ENCODE results near the gene KCNG2.

KCNG2 gene

DNA sequence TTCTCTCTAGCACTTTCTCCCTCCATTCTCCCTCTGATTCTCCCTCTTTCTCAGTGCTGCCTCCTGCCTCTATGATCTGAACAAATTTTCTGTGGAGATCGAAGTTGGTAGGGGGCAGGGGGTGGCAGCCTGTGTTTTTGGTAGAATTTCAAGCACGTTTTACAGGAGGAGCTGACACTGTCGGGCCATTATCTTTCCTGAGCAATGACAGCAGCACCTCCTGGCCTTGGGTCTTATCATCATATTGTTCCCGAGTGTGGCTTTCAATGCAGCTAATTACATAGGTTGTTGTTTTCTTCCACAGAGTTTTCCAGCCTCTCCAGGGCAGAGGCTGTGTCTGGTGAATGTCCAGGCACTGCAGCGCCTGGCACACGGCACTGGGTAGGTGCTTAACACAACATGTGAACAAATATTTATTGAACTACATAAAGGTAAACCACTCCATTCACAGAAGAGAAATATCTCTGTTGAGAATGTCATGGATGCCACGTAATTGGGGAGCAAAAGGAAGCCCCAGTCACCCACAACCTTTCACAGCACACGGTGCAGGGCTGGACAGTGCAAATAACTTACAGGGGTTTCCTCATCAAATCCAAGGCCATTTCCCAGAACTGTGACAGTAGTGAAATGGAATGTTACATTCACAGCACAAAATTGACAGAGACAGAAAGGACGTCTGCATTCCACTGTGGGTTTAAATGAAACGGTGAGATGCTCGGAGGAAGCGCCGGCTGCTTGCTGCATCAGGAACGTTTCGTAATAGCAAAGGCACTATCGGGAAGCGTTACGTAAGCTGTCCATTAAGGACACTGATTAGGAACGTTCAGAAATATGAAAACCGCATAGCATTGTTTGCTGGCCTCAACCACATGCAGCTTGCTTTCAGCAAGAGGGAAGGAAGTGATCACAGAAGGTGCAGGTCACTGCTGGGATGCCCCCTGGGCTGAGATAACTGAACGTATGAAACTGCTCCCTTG lies 6.5 kb upstream of the KCNG2 start:
- Histone ChIP-seq H3K4me1 (ENCODE audit: insufficient read depth, poor library complexity, severe bottlenecking) (peaks cover 25% of the 10 kb centered on the region), H3K27me3 (ENCODE audit: insufficient read depth, poor library complexity, severe bottlenecking) (peaks cover 22% of the 10 kb centered on the region), H3K9me3 (ENCODE audit: severe bottlenecking) (no peaks in the 10 kb centered on the region), H3K36me3 (ENCODE audit: low read depth) (no peaks in the 10 kb centered on the region), H3K4me3 (ENCODE audit: severe bottlenecking) (no peak overlapping the region), H3K27ac (ENCODE audit: poor library complexity, severe bottlenecking) (peak overlapping the region; percentile 79)
- peak; percentile 89 for ATAC-seq (ENCODE audit: low read depth)
- DNase-seq (ENCODE audit: low spot score), result no peak
- TF ChIP-seq, protein P1, sequence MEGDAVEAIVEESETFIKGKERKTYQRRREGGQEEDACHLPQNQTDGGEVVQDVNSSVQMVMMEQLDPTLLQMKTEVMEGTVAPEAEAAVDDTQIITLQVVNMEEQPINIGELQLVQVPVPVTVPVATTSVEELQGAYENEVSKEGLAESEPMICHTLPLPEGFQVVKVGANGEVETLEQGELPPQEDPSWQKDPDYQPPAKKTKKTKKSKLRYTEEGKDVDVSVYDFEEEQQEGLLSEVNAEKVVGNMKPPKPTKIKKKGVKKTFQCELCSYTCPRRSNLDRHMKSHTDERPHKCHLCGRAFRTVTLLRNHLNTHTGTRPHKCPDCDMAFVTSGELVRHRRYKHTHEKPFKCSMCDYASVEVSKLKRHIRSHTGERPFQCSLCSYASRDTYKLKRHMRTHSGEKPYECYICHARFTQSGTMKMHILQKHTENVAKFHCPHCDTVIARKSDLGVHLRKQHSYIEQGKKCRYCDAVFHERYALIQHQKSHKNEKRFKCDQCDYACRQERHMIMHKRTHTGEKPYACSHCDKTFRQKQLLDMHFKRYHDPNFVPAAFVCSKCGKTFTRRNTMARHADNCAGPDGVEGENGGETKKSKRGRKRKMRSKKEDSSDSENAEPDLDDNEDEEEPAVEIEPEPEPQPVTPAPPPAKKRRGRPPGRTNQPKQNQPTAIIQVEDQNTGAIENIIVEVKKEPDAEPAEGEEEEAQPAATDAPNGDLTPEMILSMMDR (IDR thresholded peaks at IDR 0.05; ENCODE audit: poor library complexity, severe bottlenecking), result no peak

DNA sequence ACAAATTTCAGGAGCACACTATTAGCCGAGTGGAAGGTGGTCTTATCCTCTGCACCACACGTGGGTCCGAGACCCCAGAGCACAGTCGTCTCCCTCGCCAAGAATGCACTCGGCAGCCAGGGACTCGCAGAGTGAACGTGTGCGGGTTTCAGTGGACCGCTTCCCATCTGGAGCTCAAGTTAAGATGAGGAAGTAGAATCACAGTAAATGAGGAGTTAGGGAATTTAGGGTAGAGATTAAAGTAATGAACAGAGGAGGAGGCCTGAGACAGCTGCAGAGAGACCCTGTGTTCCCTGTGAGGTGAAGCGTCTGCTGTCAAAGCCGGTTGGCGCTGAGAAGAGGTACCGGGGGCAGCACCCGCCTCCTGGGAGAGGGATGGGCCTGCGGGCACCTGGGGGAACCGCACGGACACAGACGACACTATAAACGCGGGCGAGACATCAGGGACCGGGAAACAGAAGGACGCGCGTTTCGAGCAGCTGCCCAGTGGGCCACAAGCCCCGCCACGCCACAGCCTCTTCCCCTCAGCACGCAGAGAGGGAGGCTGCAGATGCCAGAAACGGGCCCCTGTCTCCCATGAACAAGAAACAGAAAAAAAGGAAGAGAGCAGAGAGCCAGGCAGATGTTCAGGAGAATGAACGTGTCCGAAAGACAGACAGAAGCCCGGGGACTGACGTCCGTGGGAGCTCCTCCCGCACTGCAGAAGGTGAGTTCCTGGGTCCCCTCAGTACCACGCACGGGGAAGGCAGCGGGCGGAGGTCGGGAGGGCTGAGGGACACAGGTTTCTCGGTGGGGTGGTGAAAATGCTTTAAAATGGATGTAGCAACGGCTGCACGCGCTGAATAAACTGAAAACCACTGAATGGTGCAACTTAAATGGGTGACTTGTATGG lies 5.4 kb upstream of the KCNG2 start:
- ATAC-seq (ENCODE audit: low read depth) (no peak), DNase-seq (ENCODE audit: low spot score) (peak; percentile 57)
- TF ChIP-seq, protein P1 (IDR thresholded peaks at IDR 0.05; ENCODE audit: poor library complexity, severe bottlenecking), result no peak

DNA sequence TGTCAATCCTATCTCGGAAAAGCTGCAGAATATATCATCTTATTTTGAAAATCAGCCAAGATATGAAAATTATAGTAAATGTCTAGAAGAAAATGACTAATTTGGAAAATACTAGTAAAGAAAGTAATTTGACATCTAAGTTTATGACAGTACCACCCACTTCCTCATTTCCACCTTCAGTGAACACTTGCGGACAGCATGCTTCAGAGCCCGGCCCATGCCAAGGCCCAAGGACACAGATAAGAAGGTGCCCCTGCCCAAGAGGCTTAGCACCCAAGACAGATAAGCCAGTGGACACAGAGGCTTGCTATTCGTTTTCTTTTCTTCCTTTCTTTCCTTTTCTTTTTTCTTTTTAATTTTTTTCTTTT lies 4.8 kb upstream of the KCNG2 start:
- DNase-seq (ENCODE audit: low spot score) (no peak), ATAC-seq (ENCODE audit: low read depth) (no peak)
- TF ChIP-seq, protein P1 (IDR thresholded peaks at IDR 0.05; ENCODE audit: poor library complexity, severe bottlenecking), result no peak
- H3K4me1 ChIP-seq (ENCODE audit: insufficient read depth, poor library complexity, severe bottlenecking), result peaks cover 16% of the 10 kb centered on the region
- H3K27me3 ChIP-seq (ENCODE audit: insufficient read depth, poor library complexity, severe bottlenecking), result peaks cover 24% of the 10 kb centered on the region
- no peak overlapping the region for H3K4me3 ChIP-seq (ENCODE audit: severe bottlenecking)
- H3K9me3 ChIP-seq (ENCODE audit: severe bottlenecking), result no peaks in the 10 kb centered on the region
- H3K27ac ChIP-seq (ENCODE audit: poor library complexity, severe bottlenecking), result no peak overlapping the region
- no peaks in the 10 kb centered on the region for H3K36me3 ChIP-seq (ENCODE audit: low read depth)

More for the DNA sequence above, 5.4 kb upstream of the KCNG2 start:
- peaks cover 24% of the 10 kb centered on the region for H3K27me3 ChIP-seq (ENCODE audit: insufficient read depth, poor library complexity, severe bottlenecking)
- no peak overlapping the region for H3K4me3 ChIP-seq (ENCODE audit: severe bottlenecking)
- peaks cover 18% of the 10 kb centered on the region for H3K4me1 ChIP-seq (ENCODE audit: insufficient read depth, poor library complexity, severe bottlenecking)
- no peaks in the 10 kb centered on the region for H3K9me3 ChIP-seq (ENCODE audit: severe bottlenecking)
- H3K27ac ChIP-seq (ENCODE audit: poor library complexity, severe bottlenecking), result peak overlapping the region; percentile 79
- H3K36me3 ChIP-seq (ENCODE audit: low read depth), result no peaks in the 10 kb centered on the region

DNA sequence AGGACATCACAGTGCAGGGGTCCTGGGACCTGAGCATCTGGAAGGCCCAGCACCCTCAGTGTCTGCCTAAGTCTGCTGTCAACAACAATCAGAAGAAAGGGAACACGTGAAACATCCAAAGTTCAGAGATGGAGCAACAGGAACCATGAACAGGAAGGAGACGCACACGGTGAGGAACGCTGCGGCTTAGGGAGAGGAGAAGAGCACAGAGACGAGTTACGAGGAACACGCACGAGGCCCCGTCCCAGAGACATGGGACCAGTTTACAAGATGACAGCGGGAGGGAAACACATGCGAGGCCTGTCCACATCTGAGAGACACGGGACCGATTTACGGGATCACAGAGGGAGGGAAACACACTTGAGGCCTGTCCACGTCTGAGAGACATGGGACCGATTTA lies 2.9 kb upstream of the KCNG2 start:
- no peaks in the 10 kb centered on the region for H3K9me3 ChIP-seq (ENCODE audit: severe bottlenecking)

More for the DNA sequence above, 2.9 kb upstream of the KCNG2 start:
- no peak overlapping the region for H3K27ac ChIP-seq (ENCODE audit: poor library complexity, severe bottlenecking)
- TF ChIP-seq, protein P1 (IDR thresholded peaks at IDR 0.05; ENCODE audit: poor library complexity, severe bottlenecking), result no peak
- H3K36me3 ChIP-seq (ENCODE audit: low read depth), result no peaks in the 10 kb centered on the region
- H3K4me1 ChIP-seq (ENCODE audit: insufficient read depth, poor library complexity, severe bottlenecking), result peaks cover 16% of the 10 kb centered on the region
- H3K4me3 ChIP-seq (ENCODE audit: severe bottlenecking), result no peak overlapping the region
- ATAC-seq (ENCODE audit: low read depth) (no peak), DNase-seq (ENCODE audit: low spot score) (peak; percentile 19)
- H3K27me3 ChIP-seq (ENCODE audit: insufficient read depth, poor library complexity, severe bottlenecking), result peaks cover 35% of the 10 kb centered on the region

All from RWPE2 (cell line).